Measurements from ENCODE around the gene CTIF.

Gene CTIF

DNA sequence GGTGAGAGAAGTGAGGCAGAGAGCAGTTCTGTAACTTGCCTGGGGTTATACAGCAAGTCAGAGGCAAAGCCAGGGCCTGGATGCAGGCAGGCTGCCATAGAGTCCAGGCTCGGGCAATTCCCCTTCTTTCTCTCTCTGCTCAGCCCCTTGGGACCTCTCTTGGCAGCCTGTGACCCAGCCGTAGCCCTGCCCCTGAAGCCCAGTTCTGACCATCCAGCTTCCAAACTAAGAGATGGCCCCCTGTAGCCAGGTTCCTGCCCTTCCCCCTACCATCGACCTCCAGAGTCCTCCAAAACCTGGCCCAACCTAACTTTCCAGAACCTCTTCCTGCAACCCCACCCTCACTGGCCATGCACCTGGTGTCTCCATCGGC, 201.2 kb downstream of the CTIF start:
- H3K27ac ChIP-seq = no peak overlapping the region
- TF ChIP-seq CTCF (IDR thresholded peaks at IDR 0.05) (no peak), ZFX (IDR thresholded peaks at IDR 0.05; ENCODE audit: borderline replicate concordance) (no peak)

GRCh38 chr18:48740851-48741485, 202.1 kb downstream of the CTIF start:
- TF ChIP-seq CTCF (IDR thresholded peaks at IDR 0.05) = no peak
- TF ChIP-seq ZFX (IDR thresholded peaks at IDR 0.05; ENCODE audit: borderline replicate concordance) = no peak
- no peak overlapping the region for H3K27ac ChIP-seq

- TF ChIP-seq CTCF (IDR thresholded peaks at IDR 0.05) (no peak), ZFX (IDR thresholded peaks at IDR 0.05; ENCODE audit: borderline replicate concordance) (no peak)
- no peak overlapping the region for H3K27ac ChIP-seq
Measured at GRCh38 chr18:48741866-48742265, 203.0 kb downstream of the CTIF start.

- H3K27ac ChIP-seq = no peak overlapping the region
- TF ChIP-seq CTCF (IDR thresholded peaks at IDR 0.05) (no peak), ZFX (IDR thresholded peaks at IDR 0.05; ENCODE audit: borderline replicate concordance) (no peak)
Measured at GRCh38 chr18:48742304-48742703, 203.5 kb downstream of the CTIF start.

DNA sequence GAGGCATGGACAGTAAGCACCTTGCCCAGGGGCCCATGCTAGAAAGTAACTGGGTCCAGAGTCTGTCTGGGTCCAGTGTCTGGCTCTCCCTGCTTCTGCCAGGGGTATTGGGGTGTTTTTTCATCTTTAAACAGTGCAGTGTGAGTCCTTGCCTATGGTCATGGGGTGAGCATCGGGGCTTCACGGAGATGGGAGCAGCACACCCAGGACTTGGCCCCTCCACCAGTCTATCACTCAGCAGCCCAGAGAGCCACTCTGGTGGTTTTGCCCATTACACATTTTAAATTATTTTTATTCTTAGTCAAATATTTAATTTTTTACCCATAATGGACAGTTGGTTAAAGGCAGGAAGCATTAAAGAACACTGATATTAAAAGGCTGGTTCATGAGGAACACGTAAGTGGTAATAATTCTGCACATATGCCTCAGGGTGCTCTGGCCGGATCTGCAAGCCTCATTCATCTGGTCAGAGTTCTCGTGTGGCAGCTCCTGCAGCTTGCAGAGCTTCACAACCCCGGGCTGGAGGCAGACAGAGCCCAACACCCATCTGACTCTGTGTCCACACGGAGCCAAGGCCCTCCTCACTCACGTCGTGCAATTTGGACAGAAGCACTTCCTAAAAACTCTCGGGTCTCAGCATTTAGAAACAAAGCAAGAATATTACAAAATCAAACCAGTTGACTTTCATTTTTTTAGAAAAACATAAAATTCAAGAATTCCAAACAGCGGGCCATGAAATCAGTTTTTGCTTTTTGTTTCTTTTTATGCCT, 204.1 kb downstream of the CTIF start:
- no peak overlapping the region for H3K27ac ChIP-seq
- TF ChIP-seq ZFX (IDR thresholded peaks at IDR 0.05; ENCODE audit: borderline replicate concordance) = no peak
- TF ChIP-seq CTCF (IDR thresholded peaks at IDR 0.05) = no peak

DNA sequence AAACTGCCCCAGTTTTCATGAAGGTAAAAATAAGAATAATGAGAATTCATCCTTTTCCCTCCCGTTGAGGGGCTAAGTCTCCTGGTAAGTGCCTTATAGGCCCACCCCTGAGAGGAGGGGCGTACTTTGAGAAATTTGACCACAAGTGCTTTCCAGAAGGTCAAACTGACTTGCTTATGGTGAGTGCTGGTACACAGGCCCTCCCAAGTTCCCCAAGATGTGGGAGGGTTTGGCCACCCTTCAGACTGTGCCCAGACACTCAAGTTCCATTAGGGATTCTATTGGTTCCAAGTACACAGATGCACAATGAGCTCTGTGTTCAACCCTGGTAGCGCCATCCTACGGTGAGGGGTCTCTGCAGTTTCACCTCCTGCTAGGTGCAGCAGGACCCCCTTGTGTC, 205.1 kb downstream of the CTIF start:
- TF ChIP-seq ZFX (IDR thresholded peaks at IDR 0.05; ENCODE audit: borderline replicate concordance) (no peak), CTCF (IDR thresholded peaks at IDR 0.05) (no peak)
- H3K27ac ChIP-seq = no peak overlapping the region

- no peak overlapping the region for H3K27ac ChIP-seq
- no peak for TF ChIP-seq CTCF (IDR thresholded peaks at IDR 0.05)
- no peak for TF ChIP-seq ZFX (IDR thresholded peaks at IDR 0.05; ENCODE audit: borderline replicate concordance)
Measured at GRCh38 chr18:48745293-48745692, 206.5 kb downstream of the CTIF start.

Data from 22Rv1 (cell line).